Measurements from ENCODE around the gene CHN2. TPM values are rescaled to one million over a fixed set of nuclear protein-coding genes. Genes with fewer than 3 reads are reported as not detected.

CHN2 gene
- total RNA-seq, 2 experiments from 2014 or later, result 2.1 to 3.5 TPM

- Mint-ChIP-seq H3K4me1 (ENCODE audit: low read depth) (no peaks in the 10 kb centered on the region), H3K36me3 (ENCODE audit: low read depth) (no peaks in the 10 kb centered on the region), H3K4me3 (no peak overlapping the region), H3K27me3 (no peaks in the 10 kb centered on the region), H3K9me3 (no peaks in the 10 kb centered on the region), H3K27ac (no peak overlapping the region)
- Histone ChIP-seq H3K4me3 (ENCODE audit: low read length) (no peak overlapping the region), H3K36me3 (ENCODE audit: insufficient read depth, low read length) (no peaks in the 10 kb centered on the region), H3K27ac (ENCODE audit: low read depth in 1 of 2, low read length in 2 of 2) (no peak overlapping the region), H3K4me1 (ENCODE audit: insufficient read depth, low read length) (no peaks in the 10 kb centered on the region), H3K27me3 (ENCODE audit: control insufficient read depth in 1 of 2, insufficient read depth in 2 of 2, low read length in 2 of 2) (no peaks in the 10 kb centered on the region), H3K9me3 (ENCODE audit: control insufficient read depth in 1 of 2, insufficient read depth in 1 of 2, low read length in 2 of 2) (no peaks in the 10 kb centered on the region)
- no peak for ATAC-seq (ENCODE audit: poor library complexity)
- intact Hi-C loops (cut with DNase I, micrococcal nuclease), result no loop called here
- CTCF ChIA-PET, result no interaction called here
- TF ChIP-seq CTCF (IDR thresholded peaks at IDR 0.05), result no peak
- POLR2A ChIA-PET, result no interaction called here
- DNase-seq, result no peak
These were observed 283.7 kb downstream of the CHN2 start for GRCh38 chr7:29478226-29478625.

- DNase-seq (no peak), ATAC-seq (ENCODE audit: poor library complexity) (no peak)
- no peaks in the 10 kb centered on the region for H3K9me3 Mint-ChIP-seq
- no peaks in the 10 kb centered on the region for H3K4me1 Mint-ChIP-seq (ENCODE audit: low read depth)
- no peaks in the 10 kb centered on the region for H3K36me3 ChIP-seq (ENCODE audit: insufficient read depth, low read length)
- no peak overlapping the region for H3K27ac ChIP-seq (ENCODE audit: low read depth in 1 of 2, low read length in 2 of 2)
- H3K9me3 ChIP-seq (ENCODE audit: control insufficient read depth in 1 of 2, insufficient read depth in 1 of 2, low read length in 2 of 2), result no peaks in the 10 kb centered on the region
- no peak overlapping the region for H3K4me3 Mint-ChIP-seq
- no peak overlapping the region for H3K27ac Mint-ChIP-seq
- H3K4me3 ChIP-seq (ENCODE audit: low read length), result no peak overlapping the region
- no peaks in the 10 kb centered on the region for H3K27me3 Mint-ChIP-seq
- no peaks in the 10 kb centered on the region for H3K36me3 Mint-ChIP-seq (ENCODE audit: low read depth)
- POLR2A ChIA-PET, result no interaction called here
- TF ChIP-seq CTCF (IDR thresholded peaks at IDR 0.05), result no peak
- H3K4me1 ChIP-seq (ENCODE audit: insufficient read depth, low read length), result no peaks in the 10 kb centered on the region
- intact Hi-C loops (cut with DNase I, micrococcal nuclease), result no loop called here
- CTCF ChIA-PET, result no interaction called here
- H3K27me3 ChIP-seq (ENCODE audit: control insufficient read depth in 1 of 2, insufficient read depth in 2 of 2, low read length in 2 of 2), result no peaks in the 10 kb centered on the region
These were observed 284.2 kb downstream of the CHN2 start for GRCh38 chr7:29478687-29479240.

- ChIA-PET POLR2A (no interaction called here), CTCF (no interaction called here)
- H3K27ac ChIP-seq (ENCODE audit: low read depth in 1 of 2, low read length in 2 of 2), result no peak overlapping the region
- TF ChIP-seq CTCF (IDR thresholded peaks at IDR 0.05), result no peak
- H3K9me3 ChIP-seq (ENCODE audit: control insufficient read depth in 1 of 2, insufficient read depth in 1 of 2, low read length in 2 of 2), result no peaks in the 10 kb centered on the region
- intact Hi-C loops (cut with DNase I, micrococcal nuclease), result no loop called here
- H3K36me3 ChIP-seq (ENCODE audit: insufficient read depth, low read length), result no peaks in the 10 kb centered on the region
- Mint-ChIP-seq H3K4me1 (ENCODE audit: low read depth) (no peaks in the 10 kb centered on the region), H3K4me3 (no peak overlapping the region), H3K9me3 (no peaks in the 10 kb centered on the region), H3K27ac (no peak overlapping the region), H3K36me3 (ENCODE audit: low read depth) (no peaks in the 10 kb centered on the region), H3K27me3 (no peaks in the 10 kb centered on the region)
- no peaks in the 10 kb centered on the region for H3K4me1 ChIP-seq (ENCODE audit: insufficient read depth, low read length)
- no peaks in the 10 kb centered on the region for H3K27me3 ChIP-seq (ENCODE audit: control insufficient read depth in 1 of 2, insufficient read depth in 2 of 2, low read length in 2 of 2)
- no peak for ATAC-seq (ENCODE audit: poor library complexity)
- H3K4me3 ChIP-seq (ENCODE audit: low read length), result no peak overlapping the region
- no peak for DNase-seq
These were observed 285.0 kb downstream of the CHN2 start for GRCh38 chr7:29479301-29480200.

Measured in CD4-positive, alpha-beta T cell (primary cell).